ENCODE measurements around the gene TMEM181. TPM values are rescaled to one million over a fixed set of nuclear protein-coding genes. Genes with fewer than 3 reads are reported as not detected.
"Not testable (repeated sequence)": the region's sequence is repeated elsewhere in the genome, so short reads cannot be mapped to it uniquely, and the experiment has no call there.

TMEM181 gene
- total RNA-seq, 1 experiment from 2014 or later, result 38.0 TPM

- intact Hi-C loops (cut with micrococcal nuclease; ENCODE audit: unreplicated experiment) (no loop called here), in situ Hi-C loops (cut with HindIII; ENCODE audit: low pct_unique_long_range_greater_than_20kb, low sequenced_read_pairs) (no loop called here)
- Histone ChIP-seq H3K4me1 (ENCODE audit: control insufficient read depth, insufficient read depth, low read length) (no peaks in the 10 kb centered on the region), H3K27ac (ENCODE audit: low read length) (no peak overlapping the region), H3K9me3 (ENCODE audit: control insufficient read depth, insufficient read depth, low read depth, low read length) (no peaks in the 10 kb centered on the region), H3K4me3 (ENCODE audit: low read depth in 2 of 2, low read length in 2 of 2) (no peak overlapping the region), H3K27me3 (ENCODE audit: control insufficient read depth, insufficient read depth, low read length) (peaks cover 9% of the 10 kb centered on the region; the same call in 1 of the 2 replicates), H3K36me3 (ENCODE audit: control insufficient read depth, insufficient read depth, low read length) (no peaks in the 10 kb centered on the region)
- ChIA-PET POLR2A (no interaction called here), CTCF (no interaction called here)
- ATAC-seq (no peak), DNase-seq (ENCODE audit: low read depth, low spot score) (no peak)
- BruUV-seq (replicated peaks), result no TSS peak
- TF ChIP-seq TCF7L2 (IDR thresholded peaks at IDR 0.05; ENCODE audit: low read depth, low read length) (no peak), CTCF (IDR thresholded peaks at IDR 0.05) (no peak), POLR2AphosphoS5 (IDR thresholded peaks at IDR 0.05; ENCODE audit: low read depth, low read length) (no peak), SIN3A (IDR thresholded peaks at IDR 0.05; ENCODE audit: borderline replicate concordance, insufficient read depth, low read depth, low read length) (no peak), REST (IDR thresholded peaks at IDR 0.05; ENCODE audit: insufficient read depth in 1 of 2, low read depth in 2 of 2, low read length in 1 of 2) (no peak)
Observed at GRCh38 chr6:158668707-158669103, 108.8 kb downstream of the TMEM181 start.

GRCh38 chr6:158669145-158670035 lies 109.5 kb downstream of the TMEM181 start:
- Histone ChIP-seq H3K36me3 (ENCODE audit: control insufficient read depth, insufficient read depth, low read length) (no peaks in the 10 kb centered on the region), H3K27me3 (ENCODE audit: control insufficient read depth, insufficient read depth, low read length) (peaks cover 9% of the 10 kb centered on the region; the same call in 1 of the 2 replicates), H3K9me3 (ENCODE audit: control insufficient read depth, insufficient read depth, low read depth, low read length) (no peaks in the 10 kb centered on the region), H3K4me3 (ENCODE audit: low read depth in 2 of 2, low read length in 2 of 2) (no peak overlapping the region), H3K4me1 (ENCODE audit: control insufficient read depth, insufficient read depth, low read length) (no peaks in the 10 kb centered on the region), H3K27ac (ENCODE audit: low read length) (no peak overlapping the region)
- in situ Hi-C loops (cut with HindIII; ENCODE audit: low pct_unique_long_range_greater_than_20kb, low sequenced_read_pairs) (no loop called here), intact Hi-C loops (cut with micrococcal nuclease; ENCODE audit: unreplicated experiment) (no loop called here)
- TF ChIP-seq TCF7L2 (IDR thresholded peaks at IDR 0.05; ENCODE audit: low read depth, low read length) (no peak), CTCF (IDR thresholded peaks at IDR 0.05) (no peak), SIN3A (IDR thresholded peaks at IDR 0.05; ENCODE audit: borderline replicate concordance, insufficient read depth, low read depth, low read length) (no peak), POLR2AphosphoS5 (IDR thresholded peaks at IDR 0.05; ENCODE audit: low read depth, low read length) (no peak), REST (IDR thresholded peaks at IDR 0.05; ENCODE audit: insufficient read depth in 1 of 2, low read depth in 2 of 2, low read length in 1 of 2) (no peak)
- BruUV-seq (replicated peaks), result no TSS peak
- POLR2A ChIA-PET, result no interaction called here
- no peak for ATAC-seq
- CTCF ChIA-PET, result no interaction called here
- DNase-seq (ENCODE audit: low read depth, low spot score), result no peak

- ATAC-seq; intact Hi-C loops (cut with micrococcal nuclease; ENCODE audit: unreplicated experiment); H3K9me3 ChIP-seq (ENCODE audit: control insufficient read depth, insufficient read depth, low read depth, low read length); H3K4me1 ChIP-seq (ENCODE audit: control insufficient read depth, insufficient read depth, low read length); in situ Hi-C loops (cut with HindIII; ENCODE audit: low pct_unique_long_range_greater_than_20kb, low sequenced_read_pairs); H3K27ac ChIP-seq (ENCODE audit: low read length); POLR2A ChIA-PET; CTCF ChIA-PET; BruUV-seq (replicated peaks); H3K27me3 ChIP-seq (ENCODE audit: control insufficient read depth, insufficient read depth, low read length); H3K36me3 ChIP-seq (ENCODE audit: control insufficient read depth, insufficient read depth, low read length); H3K4me3 ChIP-seq (ENCODE audit: low read depth in 2 of 2, low read length in 2 of 2); DNase-seq (ENCODE audit: low read depth, low spot score): not testable (repeated sequence)
Observed at GRCh38 chr6:158672119-158672518, 112.2 kb downstream of the TMEM181 start.

All from Panc1 (cell line).